HG02571 (cell line): ENCODE data around the gene SAMD14.

Source experiments
- ATAC-seq: cut with Tn5 transposase; IDR thresholded peaks from one replicate; pipeline ENCODE4 v1.9.1; 2021; ENCODE audit warnings: mild to moderate bottlenecking, moderate library complexity; ENCODE audit not compliant: unreplicated experiment

The SAMD14 gene

GRCh38 chr17:50148226-50149090 lies 18.5 kb upstream of the SAMD14 start:
- no peak for ATAC-seq

GRCh38 chr17:50147841-50148225 lies 17.9 kb upstream of the SAMD14 start:
- ATAC-seq, result no peak

GRCh38 chr17:50146927-50147665 lies 17.1 kb upstream of the SAMD14 start:
- no peak for ATAC-seq

GRCh38 chr17:50146230-50146926 lies 16.4 kb upstream of the SAMD14 start:
- no peak for ATAC-seq

GRCh38 chr17:50145532-50146229 lies 15.7 kb upstream of the SAMD14 start:
- ATAC-seq, result no peak

GRCh38 chr17:50144845-50145531 lies 15.0 kb upstream of the SAMD14 start:
- no peak for ATAC-seq

GRCh38 chr17:50144355-50144754 lies 14.4 kb upstream of the SAMD14 start:
- no peak for ATAC-seq

- ATAC-seq, result no peak
Observed at GRCh38 chr17:50143461-50144176, 13.7 kb upstream of the SAMD14 start.

- ATAC-seq, result no peak
Observed at GRCh38 chr17:50141745-50142110, 11.8 kb upstream of the SAMD14 start.

GRCh38 chr17:50141026-50141744 lies 11.2 kb upstream of the SAMD14 start:
- no peak for ATAC-seq

GRCh38 chr17:50139950-50140885 lies 10.3 kb upstream of the SAMD14 start:
- peak; percentile 59 for ATAC-seq

GRCh38 chr17:50139185-50139783 lies 9.3 kb upstream of the SAMD14 start:
- no peak for ATAC-seq

GRCh38 chr17:50137042-50137441 lies 7.1 kb upstream of the SAMD14 start:
- no peak for ATAC-seq

GRCh38 chr17:50136096-50136687 lies 6.2 kb upstream of the SAMD14 start:
- ATAC-seq, result no peak

- no peak for ATAC-seq
Observed at GRCh38 chr17:50135316-50136095, 5.5 kb upstream of the SAMD14 start.
